Colonic mucosa (tissue), 4 donors: Measurements from ENCODE around the gene CSNK1G1. TPM values are rescaled to one million over a fixed set of nuclear protein-coding genes. Genes with fewer than 3 reads are reported as not detected.

ENCODE experiments used
- DNase-seq: peaks from one replicate; pipeline ENCODE4 v3.0.0-alpha.2; 2020
- H3K27ac ChIP-seq: fragments of 200-600 bp; one replicate; pipeline ENCODE4 v1.8.0; 2021
- H3K27me3 ChIP-seq: fragments of 200-600 bp; one replicate; pipeline ENCODE4 v1.8.0; 2021
- H3K36me3 ChIP-seq: fragments of 200-600 bp; one replicate; pipeline ENCODE4 v1.8.0; 2021
- H3K4me1 ChIP-seq: fragments of 200-600 bp; one replicate; pipeline ENCODE4 v1.8.0; 2021; ENCODE audit warnings: mild to moderate bottlenecking
- H3K4me3 ChIP-seq: fragments of 200-600 bp; one replicate; pipeline ENCODE4 v1.8.0; 2021
- H3K9ac ChIP-seq, 2 donors: one replicate each; pipeline ENCODE4 v1.7.0; 2013; ENCODE audit warnings: control low read depth in 2 of 2, low read depth in 2 of 2, low read length in 2 of 2
- H3K9me3 ChIP-seq: fragments of 200-600 bp; one replicate; pipeline ENCODE4 v1.8.0; 2021
- CTCF ChIP-seq: fragments of 200-600 bp; IDR thresholded peaks from one replicate; pipeline ENCODE4 v1.8.0; 2022; ENCODE audit warnings: antibody characterized with exemption, mild to moderate bottlenecking
- intact Hi-C: fragments of 100-400 bp; cut with DNase I; formaldehyde crosslinking; loops from one replicate; pipeline ENCODE4 v1.14.1; 2022
- total RNA-seq, 2 donors: library from RNA; stranded (reverse); fragmentation: NEBNext Ultra II Directional in 1 of 2; extraction: Animal tissue kit (Norgen Biotek cat#: 25700) in 1 of 2; gene quantifications; one replicate each; pipeline ENCODE4 v1.2.1, GENCODE V29; 2021
- donor health status: healthy.
- donor health status: DM: no; HTN: no; CAD: no.
- donor health status: DM: no; HTN: no; CAD: no.

CSNK1G1 gene
- total RNA-seq, 2 donors from 2014 or later = 17.0 to 18.5 TPM

GRCh38 chr15:64235552-64235951, 120.4 kb downstream of the CSNK1G1 start:
- intact Hi-C loops = no loop called here
- TF ChIP-seq CTCF = no peak
- DNase-seq = no peak
- Histone ChIP-seq H3K4me3 (no peak overlapping the region), H3K9me3 (no peaks in the 10 kb centered on the region), H3K4me1 (no peaks in the 10 kb centered on the region), H3K27ac (no peak overlapping the region), H3K36me3 (no peaks in the 10 kb centered on the region), H3K9ac (no peak overlapping the region), H3K27me3 (no peaks in the 10 kb centered on the region)

GRCh38 chr15:64233299-64233698, 122.7 kb downstream of the CSNK1G1 start:
- Histone ChIP-seq H3K4me1 (no peaks in the 10 kb centered on the region), H3K9me3 (no peaks in the 10 kb centered on the region), H3K27ac (no peak overlapping the region), H3K4me3 (no peak overlapping the region), H3K9ac (no peak overlapping the region), H3K27me3 (no peaks in the 10 kb centered on the region), H3K36me3 (no peaks in the 10 kb centered on the region)
- no peak for DNase-seq
- intact Hi-C loops = no loop called here
- no peak for TF ChIP-seq CTCF

- intact Hi-C loops = no loop called here
- H3K4me3 ChIP-seq = no peak overlapping the region
- H3K9ac ChIP-seq = no peak overlapping the region
- H3K27me3 ChIP-seq = no peaks in the 10 kb centered on the region
- H3K36me3 ChIP-seq = no peaks in the 10 kb centered on the region
- no peaks in the 10 kb centered on the region for H3K4me1 ChIP-seq
- DNase-seq = no peak
- H3K9me3 ChIP-seq = no peaks in the 10 kb centered on the region
- no peak for TF ChIP-seq CTCF
- H3K27ac ChIP-seq = no peak overlapping the region
Observed at GRCh38 chr15:64232400-64232799, 123.6 kb downstream of the CSNK1G1 start.

GRCh38 chr15:64229129-64229724, 126.7 kb downstream of the CSNK1G1 start:
- TF ChIP-seq CTCF = no peak
- Histone ChIP-seq H3K9ac (no peak overlapping the region), H3K4me3 (no peak overlapping the region), H3K27me3 (no peaks in the 10 kb centered on the region), H3K36me3 (no peaks in the 10 kb centered on the region), H3K4me1 (no peaks in the 10 kb centered on the region), H3K9me3 (no peaks in the 10 kb centered on the region), H3K27ac (no peak overlapping the region)
- intact Hi-C loops = no loop called here
- DNase-seq = no peak

- Histone ChIP-seq H3K9me3 (no peaks in the 10 kb centered on the region), H3K27me3 (no peaks in the 10 kb centered on the region), H3K4me3 (no peak overlapping the region), H3K27ac (no peak overlapping the region), H3K4me1 (no peaks in the 10 kb centered on the region), H3K36me3 (no peaks in the 10 kb centered on the region), H3K9ac (no peak overlapping the region)
- DNase-seq = no peak
- intact Hi-C loops = no loop called here
- no peak for TF ChIP-seq CTCF
Observed at GRCh38 chr15:64225804-64226203, 130.2 kb downstream of the CSNK1G1 start.
